Measurements from ENCODE around the gene CELF2.

CELF2 gene

GRCh38 chr10:11148142-11149028 lies 130.7 kb downstream of the CELF2 start:
- no peak overlapping the region for H3K27ac ChIP-seq
- DNase-seq (ENCODE audit: low read depth, low spot score), result no peak

GRCh38 chr10:11149807-11150141 lies 132.1 kb downstream of the CELF2 start:
- H3K27ac ChIP-seq, result no peak overlapping the region
- no peak for DNase-seq (ENCODE audit: low read depth, low spot score)

GRCh38 chr10:11150231-11150731 lies 132.6 kb downstream of the CELF2 start:
- no peak overlapping the region for H3K27ac ChIP-seq
- DNase-seq (ENCODE audit: low read depth, low spot score), result no peak

GRCh38 chr10:11150879-11151415 lies 133.3 kb downstream of the CELF2 start:
- no peak for DNase-seq (ENCODE audit: low read depth, low spot score)
- no peak overlapping the region for H3K27ac ChIP-seq

GRCh38 chr10:11152801-11153200 lies 135.1 kb downstream of the CELF2 start:
- H3K27ac ChIP-seq, result no peak overlapping the region
- no peak for DNase-seq (ENCODE audit: low read depth, low spot score)

GRCh38 chr10:11153245-11153644 lies 135.6 kb downstream of the CELF2 start:
- no peak overlapping the region for H3K27ac ChIP-seq
- DNase-seq (ENCODE audit: low read depth, low spot score), result no peak

- H3K27ac ChIP-seq, result no peak overlapping the region
- DNase-seq (ENCODE audit: low read depth, low spot score), result no peak
These were observed 136.1 kb downstream of the CELF2 start for GRCh38 chr10:11153766-11154165.

- no peak overlapping the region for H3K27ac ChIP-seq
- no peak for DNase-seq (ENCODE audit: low read depth, low spot score)
These were observed 136.7 kb downstream of the CELF2 start for GRCh38 chr10:11154333-11154732.

GRCh38 chr10:11154849-11155498 lies 137.3 kb downstream of the CELF2 start:
- H3K27ac ChIP-seq, result no peak overlapping the region
- no peak for DNase-seq (ENCODE audit: low read depth, low spot score)

- no peak overlapping the region for H3K27ac ChIP-seq
- no peak for DNase-seq (ENCODE audit: low read depth, low spot score)
These were observed 138.8 kb downstream of the CELF2 start for GRCh38 chr10:11156480-11156879.

- no peak for DNase-seq (ENCODE audit: low read depth, low spot score)
- no peak overlapping the region for H3K27ac ChIP-seq
These were observed 139.8 kb downstream of the CELF2 start for GRCh38 chr10:11157292-11158076.

- no peak for DNase-seq (ENCODE audit: low read depth, low spot score)
- H3K27ac ChIP-seq, result no peak overlapping the region
These were observed 140.4 kb downstream of the CELF2 start for GRCh38 chr10:11158080-11158479.

GRCh38 chr10:11159543-11160215 lies 142.0 kb downstream of the CELF2 start:
- no peak for DNase-seq (ENCODE audit: low read depth, low spot score)
- H3K27ac ChIP-seq, result no peak overlapping the region

GRCh38 chr10:11161096-11161495 lies 143.4 kb downstream of the CELF2 start:
- no peak for DNase-seq (ENCODE audit: low read depth, low spot score)
- H3K27ac ChIP-seq, result no peak overlapping the region

- no peak overlapping the region for H3K27ac ChIP-seq
- no peak for DNase-seq (ENCODE audit: low read depth, low spot score)
These were observed 144.2 kb downstream of the CELF2 start for GRCh38 chr10:11161910-11162309.

GRCh38 chr10:11162828-11163599 lies 145.3 kb downstream of the CELF2 start:
- no peak for DNase-seq (ENCODE audit: low read depth, low spot score)
- H3K27ac ChIP-seq, result no peak overlapping the region

- no peak overlapping the region for H3K27ac ChIP-seq
- DNase-seq (ENCODE audit: low read depth, low spot score), result no peak
These were observed 146.3 kb downstream of the CELF2 start for GRCh38 chr10:11163780-11164550.

- no peak overlapping the region for H3K27ac ChIP-seq
- DNase-seq (ENCODE audit: low read depth, low spot score), result no peak
These were observed 146.8 kb downstream of the CELF2 start for GRCh38 chr10:11164551-11164802.
